Neural crest cell (in vitro differentiated cells): ENCODE results near the gene PHKG2. TPM values are rescaled to one million over a fixed set of nuclear protein-coding genes. Genes with fewer than 3 reads are reported as not detected.

ENCODE experiments used
- DNase-seq: peaks from one replicate; pipeline ENCODE4 v3.0.0; 2021; ENCODE audit warnings: low read depth, mixed read lengths, low spot score
- H3K27ac Mint-ChIP-seq: one replicate; pipeline ENCODE4 v1.8.0; 2021; ENCODE audit warnings: mild to moderate bottlenecking, mixed read lengths; ENCODE audit not compliant: unreplicated experiment
- H3K27me3 Mint-ChIP-seq: 2 replicates; pipeline ENCODE4 v1.8.0; 2021; ENCODE audit warnings: low read depth, mild to moderate bottlenecking, mixed read lengths
- H3K36me3 Mint-ChIP-seq: 2 replicates; pipeline ENCODE4 v1.8.0; 2021; ENCODE audit warnings: low read depth, mild to moderate bottlenecking, mixed read lengths
- H3K4me1 Mint-ChIP-seq: 2 replicates; pipeline ENCODE4 v1.8.0; 2021; ENCODE audit warnings: mixed read lengths
- H3K4me3 Mint-ChIP-seq: one replicate; pipeline ENCODE4 v1.8.0; 2021; ENCODE audit warnings: mild to moderate bottlenecking, mixed read lengths
- H3K9me3 Mint-ChIP-seq: 2 replicates; pipeline ENCODE4 v1.8.0; 2021; ENCODE audit warnings: mixed read lengths
- total RNA-seq: library from RNA; stranded (reverse); gene quantifications from 2 replicates; pipeline ENCODE4 v1.2.1, GENCODE V29; 2021
- TF ChIP-seq, protein P1 (sequence below): fragments of 200-600 bp; sonication (generic); conservative IDR thresholded peaks from 2 replicates; pipeline ENCODE4 v1.5.0; 2021; ENCODE audit warnings: antibody characterized with exemption, mild to moderate bottlenecking

The PHKG2 gene
- total RNA-seq, 1 donor from 2014 or later: 39.2 TPM

- Mint-ChIP-seq H3K4me1 (no peaks in the 10 kb centered on the region), H3K27me3 (no peaks in the 10 kb centered on the region), H3K4me3 (no peak overlapping the region), H3K27ac (no peak overlapping the region), H3K9me3 (no peaks in the 10 kb centered on the region), H3K36me3 (peaks cover 28% of the 10 kb centered on the region)
- TF ChIP-seq, protein P1, sequence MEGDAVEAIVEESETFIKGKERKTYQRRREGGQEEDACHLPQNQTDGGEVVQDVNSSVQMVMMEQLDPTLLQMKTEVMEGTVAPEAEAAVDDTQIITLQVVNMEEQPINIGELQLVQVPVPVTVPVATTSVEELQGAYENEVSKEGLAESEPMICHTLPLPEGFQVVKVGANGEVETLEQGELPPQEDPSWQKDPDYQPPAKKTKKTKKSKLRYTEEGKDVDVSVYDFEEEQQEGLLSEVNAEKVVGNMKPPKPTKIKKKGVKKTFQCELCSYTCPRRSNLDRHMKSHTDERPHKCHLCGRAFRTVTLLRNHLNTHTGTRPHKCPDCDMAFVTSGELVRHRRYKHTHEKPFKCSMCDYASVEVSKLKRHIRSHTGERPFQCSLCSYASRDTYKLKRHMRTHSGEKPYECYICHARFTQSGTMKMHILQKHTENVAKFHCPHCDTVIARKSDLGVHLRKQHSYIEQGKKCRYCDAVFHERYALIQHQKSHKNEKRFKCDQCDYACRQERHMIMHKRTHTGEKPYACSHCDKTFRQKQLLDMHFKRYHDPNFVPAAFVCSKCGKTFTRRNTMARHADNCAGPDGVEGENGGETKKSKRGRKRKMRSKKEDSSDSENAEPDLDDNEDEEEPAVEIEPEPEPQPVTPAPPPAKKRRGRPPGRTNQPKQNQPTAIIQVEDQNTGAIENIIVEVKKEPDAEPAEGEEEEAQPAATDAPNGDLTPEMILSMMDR: no peak
- DNase-seq: no peak
These were observed 19.9 kb upstream of the PHKG2 start for GRCh38 chr16:30728321-30728720.

GRCh38 chr16:30728899-30729672 is 19.1 kb upstream of the PHKG2 start:
- H3K36me3 Mint-ChIP-seq: peaks cover 24% of the 10 kb centered on the region
- H3K4me1 Mint-ChIP-seq: no peaks in the 10 kb centered on the region
- no peak for DNase-seq
- H3K27ac Mint-ChIP-seq: no peak overlapping the region
- H3K4me3 Mint-ChIP-seq: no peak overlapping the region
- H3K9me3 Mint-ChIP-seq: no peaks in the 10 kb centered on the region
- no peaks in the 10 kb centered on the region for H3K27me3 Mint-ChIP-seq
- TF ChIP-seq, protein P1: no peak

DNA sequence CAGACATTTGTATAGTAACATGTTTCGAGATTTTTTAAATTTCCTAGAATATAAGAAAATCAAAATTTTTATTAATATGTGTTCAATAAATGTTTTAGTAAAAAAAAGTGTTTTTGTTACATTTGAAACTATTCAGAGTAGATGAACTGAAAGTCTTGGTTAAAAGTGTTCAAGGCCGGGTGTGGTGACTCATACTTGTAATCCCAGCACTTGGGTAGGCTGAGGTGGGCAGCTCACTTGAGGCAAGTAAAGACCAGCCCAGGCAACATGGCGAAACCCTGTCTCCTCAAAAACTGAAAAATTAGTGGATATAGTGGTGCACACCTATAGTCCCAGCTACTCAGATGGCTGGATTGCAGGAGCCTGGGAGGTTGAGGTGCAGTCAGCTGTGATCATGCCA is 16.8 kb upstream of the PHKG2 start:
- Mint-ChIP-seq H3K9me3 (no peaks in the 10 kb centered on the region), H3K27ac (no peak overlapping the region), H3K4me3 (no peak overlapping the region), H3K36me3 (peaks cover 25% of the 10 kb centered on the region), H3K27me3 (no peaks in the 10 kb centered on the region), H3K4me1 (no peaks in the 10 kb centered on the region)
- TF ChIP-seq, protein P1: no peak
- no peak for DNase-seq

GRCh38 chr16:30736995-30737793 is 11.0 kb upstream of the PHKG2 start:
- Mint-ChIP-seq H3K27ac (peak overlapping the region; percentile 57), H3K9me3 (no peaks in the 10 kb centered on the region), H3K36me3 (peaks cover 31% of the 10 kb centered on the region), H3K4me1 (no peaks in the 10 kb centered on the region), H3K27me3 (no peaks in the 10 kb centered on the region), H3K4me3 (no peak overlapping the region)
- TF ChIP-seq, protein P1: no peak
- no peak for DNase-seq

GRCh38 chr16:30737794-30738648 is 10.2 kb upstream of the PHKG2 start:
- DNase-seq: no peak
- TF ChIP-seq, protein P1: no peak
- no peaks in the 10 kb centered on the region for H3K9me3 Mint-ChIP-seq
- peaks cover 28% of the 10 kb centered on the region for H3K36me3 Mint-ChIP-seq
- no peaks in the 10 kb centered on the region for H3K4me1 Mint-ChIP-seq
- H3K27me3 Mint-ChIP-seq: no peaks in the 10 kb centered on the region
- no peak overlapping the region for H3K4me3 Mint-ChIP-seq
- H3K27ac Mint-ChIP-seq: peak overlapping the region; percentile 57
